Duodenal mucosa (tissue), 2 donors: Measurements from ENCODE around the gene IRAK1.
"Not testable (repeated sequence)": the region's sequence is repeated elsewhere in the genome, so short reads cannot be mapped to it uniquely, and the experiment has no call there.

ENCODE experiments used
- H3K27ac ChIP-seq: one replicate; pipeline ENCODE4 v1.7.0; 2013; ENCODE audit warnings: low read depth, low read length
- H3K27me3 ChIP-seq, 2 donors: one replicate each; pipeline ENCODE4 v1.7.0; 2013; ENCODE audit warnings: low read length in 2 of 2, control low read depth in 1 of 2; ENCODE audit not compliant: insufficient read depth in 2 of 2, control insufficient read depth in 1 of 2
- H3K36me3 ChIP-seq, 2 donors: one replicate each; pipeline ENCODE4 v1.7.0; 2013; ENCODE audit warnings: low read length in 2 of 2, control low read depth in 1 of 2; ENCODE audit not compliant: insufficient read depth in 2 of 2, control insufficient read depth in 1 of 2
- H3K4me1 ChIP-seq, 2 donors: one replicate each; pipeline ENCODE4 v1.7.0; 2013; ENCODE audit warnings: low read length in 2 of 2, control low read depth in 1 of 2; ENCODE audit not compliant: insufficient read depth in 2 of 2, control insufficient read depth in 1 of 2
- H3K4me3 ChIP-seq, 2 donors: one replicate each; pipeline ENCODE4 v1.7.0; 2013; ENCODE audit warnings: low read length in 2 of 2, low read depth in 1 of 2
- H3K9ac ChIP-seq, 2 donors: one replicate each; pipeline ENCODE4 v1.7.0; 2013; ENCODE audit warnings: low read length in 2 of 2, low read depth in 1 of 2
- H3K9me3 ChIP-seq, 2 donors: one replicate each; pipeline ENCODE4 v1.7.0; 2013; ENCODE audit warnings: low read length in 2 of 2, control low read depth in 1 of 2; ENCODE audit not compliant: control insufficient read depth in 1 of 2

IRAK1 gene

GRCh38 chrX:153984351-153985178 is 35.1 kb downstream of the IRAK1 start:
- Histone ChIP-seq H3K4me3 (peak overlapping the region in 1 of 2 donors; percentile 43), H3K4me1 (peaks cover 18 to 34% of the 10 kb centered on the region in 2 donors), H3K27ac (peak overlapping the region; percentile 81), H3K9ac (peak overlapping the region; percentile 25 to 33), H3K36me3 (no peaks in the 10 kb centered on the region), H3K27me3 (no peaks in the 10 kb centered on the region), H3K9me3 (no peaks in the 10 kb centered on the region)

GRCh38 chrX:153983321-153983801 is 36.3 kb downstream of the IRAK1 start:
- no peak overlapping the region for H3K27ac ChIP-seq
- peaks cover 18 to 34% of the 10 kb centered on the region in 2 donors for H3K4me1 ChIP-seq
- no peak overlapping the region for H3K4me3 ChIP-seq
- H3K36me3 ChIP-seq, result no peaks in the 10 kb centered on the region
- H3K9ac ChIP-seq, result no peak overlapping the region
- no peaks in the 10 kb centered on the region for H3K27me3 ChIP-seq
- H3K9me3 ChIP-seq, result no peaks in the 10 kb centered on the region

- Histone ChIP-seq H3K4me1 (peaks cover 18 to 34% of the 10 kb centered on the region in 2 donors), H3K9me3 (no peaks in the 10 kb centered on the region), H3K36me3 (no peaks in the 10 kb centered on the region), H3K4me3 (no peak overlapping the region), H3K27ac (no peak overlapping the region), H3K27me3 (no peaks in the 10 kb centered on the region), H3K9ac (no peak overlapping the region)
These were observed 37.8 kb downstream of the IRAK1 start for GRCh38 chrX:153981771-153982533.

GRCh38 chrX:153981231-153981630 is 38.5 kb downstream of the IRAK1 start:
- Histone ChIP-seq H3K9ac (peak overlapping the region in 1 of 2 donors; percentile 32), H3K36me3 (no peaks in the 10 kb centered on the region), H3K4me3 (no peak overlapping the region), H3K4me1 (peaks cover 18 to 34% of the 10 kb centered on the region in 2 donors), H3K27ac (no peak overlapping the region), H3K27me3 (no peaks in the 10 kb centered on the region), H3K9me3 (no peaks in the 10 kb centered on the region)

- not testable (repeated sequence) for H3K9ac ChIP-seq, H3K4me3 ChIP-seq, H3K27ac ChIP-seq, H3K36me3 ChIP-seq, H3K27me3 ChIP-seq, H3K9me3 ChIP-seq
- H3K4me1 ChIP-seq, result peaks cover 18 to 34% of the 10 kb centered on the region in 2 donors
These were observed 39.3 kb downstream of the IRAK1 start for GRCh38 chrX:153980394-153980793.

GRCh38 chrX:153974726-153975286 is 44.9 kb downstream of the IRAK1 start:
- Histone ChIP-seq H3K4me3 (peak overlapping the region in 1 of 2 donors; percentile 75), H3K27ac (no peak overlapping the region), H3K27me3 (no peaks in the 10 kb centered on the region), H3K4me1 (peaks cover 17 to 18% of the 10 kb centered on the region in 2 donors), H3K9me3 (no peaks in the 10 kb centered on the region), H3K9ac (peak overlapping the region; percentile 76 to 86), H3K36me3 (no peaks in the 10 kb centered on the region)

- H3K27me3 ChIP-seq, result no peaks in the 10 kb centered on the region
- H3K4me1 ChIP-seq, result peaks cover 17 to 23% of the 10 kb centered on the region in 2 donors
- no peaks in the 10 kb centered on the region for H3K36me3 ChIP-seq
- H3K27ac ChIP-seq, result peak overlapping the region; percentile 97
- no peaks in the 10 kb centered on the region for H3K9me3 ChIP-seq
- peak overlapping the region; percentile 76 to 86 for H3K9ac ChIP-seq
- H3K4me3 ChIP-seq, result peak overlapping the region in 1 of 2 donors; percentile 75
These were observed 45.5 kb downstream of the IRAK1 start for GRCh38 chrX:153974003-153974725.

- Histone ChIP-seq H3K9ac (peak overlapping the region; percentile 76 to 86), H3K27me3 (no peaks in the 10 kb centered on the region), H3K4me1 (peaks cover 18 to 31% of the 10 kb centered on the region in 2 donors), H3K27ac (peak overlapping the region; percentile 97), H3K4me3 (peak overlapping the region; percentile 66 to 75), H3K9me3 (no peaks in the 10 kb centered on the region), H3K36me3 (no peaks in the 10 kb centered on the region)
These were observed 46.3 kb downstream of the IRAK1 start for GRCh38 chrX:153973127-153974002.
